HG03159 (cell line): Measurements from ENCODE around the gene SNX24.
A peak's percentile ranks its signal among the peaks of the same experiment; 100 is the strongest.
"Not testable (repeated sequence)": the region's sequence is repeated elsewhere in the genome, so short reads cannot be mapped to it uniquely, and the experiment has no call there.

Source experiments
- ATAC-seq: cut with Tn5 transposase; IDR thresholded peaks from one replicate; pipeline ENCODE4 v1.9.1; 2021; ENCODE audit warnings: mild to moderate bottlenecking, moderate library complexity; ENCODE audit not compliant: unreplicated experiment

Gene SNX24

GRCh38 chr5:122957457-122957856 is 112.0 kb downstream of the SNX24 start:
- no peak for ATAC-seq

GRCh38 chr5:122959740-122960445 is 114.5 kb downstream of the SNX24 start:
- no peak for ATAC-seq

DNA sequence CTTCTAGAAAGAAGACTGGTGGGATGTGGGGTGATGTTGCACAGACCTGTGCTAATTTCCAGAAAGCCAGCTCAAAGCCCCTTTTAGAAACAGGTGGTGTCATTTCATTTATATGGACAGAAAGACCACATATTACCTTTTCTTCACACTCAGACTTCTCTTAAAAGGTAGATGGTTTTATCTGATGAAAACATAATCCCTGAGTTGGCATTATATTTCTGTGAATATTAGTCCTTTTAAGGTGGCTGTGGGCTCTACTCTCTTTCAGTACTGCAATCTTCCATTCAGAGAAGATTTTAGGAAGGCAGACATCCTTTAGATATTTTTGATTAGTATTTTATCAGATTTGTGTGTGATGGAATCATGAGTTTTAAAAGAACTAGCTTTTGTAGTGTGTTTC is 117.9 kb downstream of the SNX24 start:
- ATAC-seq: no peak

DNA sequence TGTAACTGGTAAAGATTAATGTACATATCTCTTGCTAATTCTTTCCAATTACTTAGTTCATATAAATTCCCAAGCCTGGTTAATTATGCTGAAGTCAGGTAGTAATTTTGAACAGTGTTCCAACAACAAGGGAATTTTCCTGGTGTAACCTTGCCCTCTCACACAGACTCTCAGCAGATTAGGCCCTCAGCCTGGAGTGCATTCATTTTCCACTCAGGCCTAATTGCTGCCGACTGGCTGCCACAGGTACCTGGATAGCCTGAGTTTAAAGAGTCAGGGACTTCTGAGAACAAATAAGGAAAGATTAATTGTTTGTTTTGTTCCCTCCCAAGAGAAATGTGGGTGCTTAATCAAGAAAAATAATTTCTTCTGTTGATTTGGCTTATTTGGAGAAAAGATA is 119.7 kb downstream of the SNX24 start:
- no peak for ATAC-seq

DNA sequence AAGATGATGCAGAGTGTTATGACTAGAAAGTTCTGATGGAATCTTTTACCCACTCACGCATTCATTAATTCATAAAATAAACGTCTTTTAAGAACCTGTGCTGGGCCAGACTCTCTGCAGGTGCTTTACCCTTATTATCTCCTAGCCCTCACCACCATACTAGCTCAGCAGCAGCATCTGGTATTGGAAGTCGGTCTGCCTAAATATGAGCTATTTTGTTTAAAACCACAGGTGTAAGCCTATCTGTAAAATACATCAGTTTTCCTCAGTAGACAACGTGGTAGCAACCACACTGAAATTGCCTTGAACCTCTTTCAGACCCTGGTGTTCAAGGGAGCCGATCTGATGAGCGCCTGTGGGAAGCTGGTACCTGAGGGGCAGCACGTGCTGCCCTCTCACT is 121.7 kb downstream of the SNX24 start:
- ATAC-seq: peak; percentile 54

- peak; percentile 97 for ATAC-seq
These were observed 122.2 kb downstream of the SNX24 start for GRCh38 chr5:122967625-122968024.

DNA sequence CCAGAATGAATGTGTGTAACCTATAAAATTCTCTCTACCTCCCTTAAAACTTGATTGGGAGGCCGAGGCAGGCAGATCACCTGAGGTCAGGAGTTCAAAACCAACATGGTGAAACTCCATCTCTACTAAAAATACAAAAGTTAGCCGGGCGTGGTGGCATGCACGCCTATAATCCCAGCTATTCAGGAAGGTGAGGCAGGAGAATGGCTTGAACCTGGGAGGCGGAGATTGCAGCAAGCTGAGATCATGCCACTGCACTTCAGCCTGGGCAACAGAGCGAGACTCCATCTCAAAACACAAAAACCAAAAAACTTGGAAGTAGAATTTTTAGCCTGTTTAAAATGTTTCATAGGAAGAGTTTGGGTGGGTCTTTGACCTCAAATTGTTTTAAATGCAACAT is 122.6 kb downstream of the SNX24 start:
- ATAC-seq: not testable (repeated sequence)

DNA sequence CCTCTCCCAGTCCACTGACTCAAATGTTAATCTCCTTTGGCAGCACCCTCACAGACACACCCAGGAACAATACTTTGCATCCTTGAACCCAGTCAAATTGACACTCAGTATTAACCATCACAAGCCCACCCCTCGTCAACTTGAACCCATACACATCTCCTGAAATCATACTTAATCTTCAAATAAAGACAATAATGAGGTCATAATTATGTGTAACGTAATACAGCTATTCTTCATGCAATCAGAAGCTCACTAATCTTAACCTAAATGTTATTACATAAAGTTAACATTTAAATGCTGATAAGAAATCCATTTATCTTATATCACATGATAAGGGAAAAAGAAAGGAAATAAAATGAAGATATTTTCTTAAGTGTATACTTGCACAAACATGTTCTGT is 125.9 kb downstream of the SNX24 start:
- ATAC-seq: no peak

DNA sequence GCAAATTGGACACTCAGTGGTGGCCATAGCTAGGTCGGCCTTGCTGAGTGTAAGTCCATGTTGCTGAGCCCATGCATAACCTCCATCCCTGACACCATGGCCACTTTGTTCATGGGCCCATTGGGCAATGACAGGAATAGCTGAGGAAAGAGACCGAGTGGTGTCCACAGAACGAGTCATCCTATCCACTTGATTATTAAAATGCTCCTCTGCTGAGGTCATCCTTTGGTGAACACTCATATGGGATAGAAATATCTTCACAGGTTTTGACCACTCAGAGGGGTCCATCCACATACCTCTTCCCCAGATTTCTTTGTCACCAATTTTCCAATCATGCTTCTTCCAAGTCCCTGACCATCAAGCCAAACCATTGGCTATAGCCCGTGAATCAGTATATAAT is 127.5 kb downstream of the SNX24 start:
- ATAC-seq: no peak

DNA sequence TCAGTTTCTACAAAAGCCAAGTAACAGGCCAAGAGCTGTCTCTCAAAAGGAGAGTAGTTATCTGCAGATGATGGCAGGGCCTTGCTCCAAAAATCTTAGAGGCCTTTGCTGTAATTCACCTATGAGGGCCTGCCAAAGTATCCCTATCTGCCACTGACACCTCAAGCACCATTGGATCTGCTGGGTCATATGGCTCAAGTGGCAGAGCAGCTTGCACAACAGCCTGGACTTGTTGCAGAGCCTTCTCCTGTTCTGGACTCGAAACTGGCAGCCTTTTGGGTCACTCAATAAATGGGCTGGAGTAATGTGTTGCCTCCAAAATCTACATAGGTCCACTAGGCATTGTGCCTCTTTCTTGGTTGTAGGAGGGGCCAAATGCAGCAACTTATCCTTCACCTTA is 128.3 kb downstream of the SNX24 start:
- not testable (repeated sequence) for ATAC-seq

- not testable (repeated sequence) for ATAC-seq
These were observed 128.8 kb downstream of the SNX24 start for GRCh38 chr5:122974251-122974650.

- ATAC-seq: no peak
These were observed 131.9 kb downstream of the SNX24 start for GRCh38 chr5:122977319-122977718.

DNA sequence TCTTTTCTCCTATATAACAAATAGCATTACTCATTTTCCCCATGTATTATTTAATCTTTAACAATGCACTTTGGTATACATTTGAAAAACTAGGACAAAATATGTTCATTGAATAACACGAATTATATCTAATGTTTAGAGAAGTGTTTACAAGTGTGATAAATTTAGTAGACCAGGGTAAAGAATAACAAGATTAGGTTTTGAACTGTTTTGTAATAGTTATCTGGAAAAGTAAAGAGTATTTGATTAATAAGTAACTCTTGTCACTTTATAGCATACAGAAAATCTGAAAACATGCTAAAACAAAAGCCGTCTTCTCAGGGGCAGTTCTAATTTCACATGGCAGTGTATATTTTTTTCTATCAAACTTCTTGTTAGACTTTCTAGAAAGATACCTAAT is 132.7 kb downstream of the SNX24 start:
- no peak for ATAC-seq

DNA sequence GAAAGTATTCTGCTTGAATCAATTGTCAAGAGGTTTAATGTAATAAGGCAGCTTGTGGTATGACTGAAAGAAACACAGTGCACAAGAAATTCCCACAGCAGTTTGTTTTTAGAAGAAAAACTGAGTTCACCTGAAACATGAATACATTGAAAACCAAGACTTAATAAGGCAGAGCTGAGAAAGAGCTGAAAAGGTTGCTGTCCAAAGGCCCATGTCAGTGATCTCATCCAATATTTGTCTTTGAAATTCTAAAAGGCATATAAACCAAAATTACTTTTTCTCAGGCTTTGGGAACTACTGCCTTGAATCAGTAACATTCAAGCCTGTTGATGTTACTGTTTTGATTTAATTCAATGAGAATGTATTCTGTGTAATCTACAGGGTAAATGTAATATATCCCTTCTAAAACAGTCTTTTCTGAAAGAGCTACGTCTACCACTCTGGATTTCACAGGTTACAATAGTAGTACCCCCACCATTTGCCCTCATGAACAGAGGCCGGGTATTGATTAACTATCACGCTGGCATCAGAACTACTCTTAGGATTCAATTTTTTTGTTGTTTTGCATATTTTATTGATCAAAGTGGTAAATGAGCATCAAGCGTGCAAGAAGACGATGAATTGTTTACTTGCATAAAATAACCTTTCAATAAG is 133.4 kb downstream of the SNX24 start:
- no peak for ATAC-seq

GRCh38 chr5:122981846-122982245 is 136.4 kb downstream of the SNX24 start:
- no peak for ATAC-seq

DNA sequence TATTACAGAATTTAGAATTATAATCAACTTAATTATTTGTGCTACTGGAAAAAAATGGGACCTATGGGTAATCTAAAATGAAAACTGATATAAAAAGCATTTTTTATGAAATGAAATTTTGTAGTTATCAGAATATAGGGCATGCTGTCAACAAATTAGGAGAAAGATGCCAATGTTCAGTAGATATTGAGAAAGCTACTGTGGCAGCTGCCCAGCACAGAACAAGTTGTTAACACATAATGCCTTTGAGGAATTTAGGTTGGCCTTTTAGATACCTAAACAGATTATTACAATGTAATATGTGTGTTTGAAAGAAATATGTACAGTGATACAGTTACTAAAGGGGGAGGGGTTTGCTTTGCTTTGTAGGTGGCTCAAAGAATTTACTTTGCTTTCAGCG is 137.0 kb downstream of the SNX24 start:
- no peak for ATAC-seq

DNA sequence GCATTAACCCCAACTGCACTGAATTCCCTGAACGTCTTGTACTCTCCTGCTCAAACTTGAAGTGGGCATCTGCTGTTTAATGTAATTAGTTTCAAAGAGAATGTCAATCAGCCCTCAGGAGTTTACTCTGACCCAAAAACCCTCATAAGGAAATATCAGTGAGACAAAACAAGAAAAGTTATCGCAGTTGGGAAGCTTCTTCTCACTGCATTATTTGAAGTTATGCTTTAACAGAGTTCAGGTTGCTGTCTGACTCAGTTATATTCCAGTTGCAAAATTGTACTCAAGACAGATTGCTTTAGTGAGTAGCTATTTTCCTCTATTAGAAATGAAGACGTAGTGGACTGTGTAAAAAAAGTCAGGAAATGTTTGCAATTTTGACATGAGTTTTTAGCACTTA is 139.0 kb downstream of the SNX24 start:
- peak; percentile 22 for ATAC-seq

- ATAC-seq: no peak
These were observed 139.7 kb downstream of the SNX24 start for GRCh38 chr5:122985006-122985700.

- ATAC-seq: peak; percentile 95
These were observed 140.7 kb downstream of the SNX24 start for GRCh38 chr5:122985954-122986721.

- ATAC-seq: no peak
These were observed 150.7 kb downstream of the SNX24 start for GRCh38 chr5:122996091-122996490.

DNA sequence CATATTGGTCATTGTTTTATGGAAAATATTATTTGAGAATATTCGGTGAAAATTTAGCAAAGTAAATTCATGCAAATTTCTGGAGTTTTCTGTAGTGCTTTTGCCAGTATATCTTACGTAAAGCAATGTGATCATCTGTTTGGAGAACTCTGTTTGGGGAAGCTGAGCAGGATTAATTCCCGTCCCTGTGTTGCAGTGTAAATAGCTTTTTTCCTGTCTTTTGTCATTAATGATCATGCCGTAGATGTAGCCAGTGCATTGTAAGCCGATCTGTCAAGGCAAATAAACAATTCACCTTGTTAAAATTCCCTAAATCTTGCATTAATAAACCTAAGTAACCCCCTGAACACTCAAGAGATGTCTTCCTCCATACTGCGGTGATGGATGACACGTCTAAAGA is 151.9 kb downstream of the SNX24 start:
- ATAC-seq: no peak
